ENCODE results near the gene DMD.

DNA sequence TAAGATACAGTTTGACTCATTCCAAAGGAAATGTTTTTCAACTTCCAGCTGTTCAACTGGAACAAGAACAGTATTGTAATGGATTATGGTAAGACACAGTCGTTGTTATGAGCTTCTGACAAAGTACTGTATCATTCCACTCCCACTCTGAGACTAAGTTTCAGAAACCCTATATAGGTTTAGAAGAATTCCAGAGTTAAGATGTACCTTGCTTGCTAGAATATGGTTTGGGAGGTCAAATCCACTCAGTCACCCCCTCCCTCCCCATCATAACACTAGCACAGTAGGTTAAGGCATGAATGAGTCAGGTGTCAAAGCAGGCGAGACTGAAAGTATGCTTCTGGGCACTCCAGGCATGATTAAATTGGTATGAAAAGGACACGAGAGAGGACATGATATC is 339.7 kb downstream of the DMD start:
- TF ChIP-seq TCF12 (IDR thresholded peaks at IDR 0.05; ENCODE audit: low read depth, low read length) (no peak), POLR2A (IDR thresholded peaks at IDR 0.05; ENCODE audit: control extremely low read depth in 1 of 2, low read depth in 2 of 2, low read length in 2 of 2) (no peak), SRF (IDR thresholded peaks at IDR 0.05; ENCODE audit: low read depth, low read length) (no peak), CHD7 (IDR thresholded peaks at IDR 0.05; ENCODE audit: insufficient replicate concordance, low read length) (no peak), POLR2AphosphoS5 (IDR thresholded peaks at IDR 0.05; ENCODE audit: low read depth, low read length) (no peak), EZH2 (IDR thresholded peaks at IDR 0.05; ENCODE audit: low read depth, low read length, severe bottlenecking) (no peak)
- TF ChIP-seq, protein P1, sequence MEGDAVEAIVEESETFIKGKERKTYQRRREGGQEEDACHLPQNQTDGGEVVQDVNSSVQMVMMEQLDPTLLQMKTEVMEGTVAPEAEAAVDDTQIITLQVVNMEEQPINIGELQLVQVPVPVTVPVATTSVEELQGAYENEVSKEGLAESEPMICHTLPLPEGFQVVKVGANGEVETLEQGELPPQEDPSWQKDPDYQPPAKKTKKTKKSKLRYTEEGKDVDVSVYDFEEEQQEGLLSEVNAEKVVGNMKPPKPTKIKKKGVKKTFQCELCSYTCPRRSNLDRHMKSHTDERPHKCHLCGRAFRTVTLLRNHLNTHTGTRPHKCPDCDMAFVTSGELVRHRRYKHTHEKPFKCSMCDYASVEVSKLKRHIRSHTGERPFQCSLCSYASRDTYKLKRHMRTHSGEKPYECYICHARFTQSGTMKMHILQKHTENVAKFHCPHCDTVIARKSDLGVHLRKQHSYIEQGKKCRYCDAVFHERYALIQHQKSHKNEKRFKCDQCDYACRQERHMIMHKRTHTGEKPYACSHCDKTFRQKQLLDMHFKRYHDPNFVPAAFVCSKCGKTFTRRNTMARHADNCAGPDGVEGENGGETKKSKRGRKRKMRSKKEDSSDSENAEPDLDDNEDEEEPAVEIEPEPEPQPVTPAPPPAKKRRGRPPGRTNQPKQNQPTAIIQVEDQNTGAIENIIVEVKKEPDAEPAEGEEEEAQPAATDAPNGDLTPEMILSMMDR (IDR thresholded peaks at IDR 0.05; ENCODE audit: control extremely low read depth in 1 of 3, insufficient read depth in 1 of 3, low read depth in 1 of 3, low read length in 3 of 3): no peak
- TF ChIP-seq, protein P2, sequence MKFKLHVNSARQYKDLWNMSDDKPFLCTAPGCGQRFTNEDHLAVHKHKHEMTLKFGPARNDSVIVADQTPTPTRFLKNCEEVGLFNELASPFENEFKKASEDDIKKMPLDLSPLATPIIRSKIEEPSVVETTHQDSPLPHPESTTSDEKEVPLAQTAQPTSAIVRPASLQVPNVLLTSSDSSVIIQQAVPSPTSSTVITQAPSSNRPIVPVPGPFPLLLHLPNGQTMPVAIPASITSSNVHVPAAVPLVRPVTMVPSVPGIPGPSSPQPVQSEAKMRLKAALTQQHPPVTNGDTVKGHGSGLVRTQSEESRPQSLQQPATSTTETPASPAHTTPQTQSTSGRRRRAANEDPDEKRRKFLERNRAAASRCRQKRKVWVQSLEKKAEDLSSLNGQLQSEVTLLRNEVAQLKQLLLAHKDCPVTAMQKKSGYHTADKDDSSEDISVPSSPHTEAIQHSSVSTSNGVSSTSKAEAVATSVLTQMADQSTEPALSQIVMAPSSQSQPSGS (IDR thresholded peaks at IDR 0.05; ENCODE audit: low read length): no peak

Measured in H1 (cell line).